GM13977 (cell line): ENCODE measurements around the gene PDE1A.

Source experiments
- DNase-seq: peaks from one replicate; pipeline ENCODE4 v3.0.0; 2012; ENCODE audit warnings: low spot score
- CTCF ChIP-seq: IDR thresholded peaks from 2 replicates; pipeline ENCODE4 v1.5.1; 2012; ENCODE audit warnings: mild to moderate bottlenecking, control low read depth; ENCODE audit not compliant: insufficient read depth; ENCODE audit errors: extremely low read depth, missing control alignments
- in situ Hi-C: fragments of 300-500 bp; cut with MboI; formaldehyde crosslinking; loops from one replicate; pipeline ENCODE4 v1.12.0; 2022; ENCODE audit warnings: low sequenced_read_pairs, low pct_unique_long_range_greater_than_20kb, mixed read lengths, inconsistent platforms; ENCODE audit not compliant: unreplicated experiment

The PDE1A gene

GRCh38 chr2:182173944-182174622 lies 252.8 kb downstream of the PDE1A start:
- TF ChIP-seq CTCF = no peak
- DNase-seq = no peak
- in situ Hi-C loops = no loop called here

GRCh38 chr2:182170341-182170740 lies 256.5 kb downstream of the PDE1A start:
- in situ Hi-C loops = no loop called here
- DNase-seq = no peak
- no peak for TF ChIP-seq CTCF

- DNase-seq = no peak
- in situ Hi-C loops = no loop called here
- no peak for TF ChIP-seq CTCF
Measured at GRCh38 chr2:182167882-182168281, 259.0 kb downstream of the PDE1A start.

- in situ Hi-C loops = no loop called here
Measured at GRCh38 chr2:182166841-182167240, 260.0 kb downstream of the PDE1A start.

GRCh38 chr2:182166406-182166805 lies 260.4 kb downstream of the PDE1A start:
- in situ Hi-C loops = no loop called here

More at GRCh38 chr2:182166841-182167240, 260.0 kb downstream of the PDE1A start:
- no peak for DNase-seq
- no peak for TF ChIP-seq CTCF

GRCh38 chr2:182165202-182165601 lies 261.6 kb downstream of the PDE1A start:
- no peak for TF ChIP-seq CTCF
- in situ Hi-C loops = no loop called here
- no peak for DNase-seq

More at GRCh38 chr2:182166406-182166805, 260.4 kb downstream of the PDE1A start:
- DNase-seq = no peak
- TF ChIP-seq CTCF = no peak
